HFF-Myc (cell line): ENCODE data around the gene NEK7.
"Not testable (repeated sequence)": the region's sequence is repeated elsewhere in the genome, so short reads cannot be mapped to it uniquely, and the experiment has no call there.

Experiments
- DNase-seq: peaks from one replicate; pipeline ENCODE4 v3.0.0-alpha.2; 2011; ENCODE audit warnings: low read depth; ENCODE audit errors: extremely low read depth
- H3K4me3 ChIP-seq: replicated peaks from 2 replicates; pipeline ENCODE4 v1.5.1; 2011; ENCODE audit warnings: low read depth, mild to moderate bottlenecking, control low read depth, low read length
- TF ChIP-seq, protein P1 (sequence below): IDR thresholded peaks from 2 replicates; pipeline ENCODE4 v1.5.1; 2012; ENCODE audit warnings: mild to moderate bottlenecking, low read depth, low read length, control low read depth; ENCODE audit errors: missing control alignments

The NEK7 gene

DNA sequence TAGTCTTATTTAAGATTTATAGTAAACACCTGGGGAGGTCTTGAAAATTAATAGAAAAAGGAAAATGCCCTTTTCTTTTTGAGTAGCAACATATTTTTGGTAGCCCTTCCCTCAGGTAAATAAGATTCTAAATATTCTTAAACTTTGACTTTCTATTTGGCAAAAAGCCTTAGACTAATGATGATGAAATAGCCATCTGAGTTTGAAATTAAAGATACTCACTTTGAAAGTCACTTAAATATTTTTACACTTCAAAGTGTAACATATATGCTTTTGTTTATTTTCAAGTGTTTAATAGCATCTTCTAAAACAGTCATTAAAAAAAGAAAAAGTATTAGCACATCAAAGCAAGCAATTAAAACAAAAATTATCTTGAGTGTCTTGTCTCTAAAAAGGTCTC lies 135.1 kb downstream of the NEK7 start:
- no peak overlapping the region for H3K4me3 ChIP-seq
- TF ChIP-seq, protein P1, sequence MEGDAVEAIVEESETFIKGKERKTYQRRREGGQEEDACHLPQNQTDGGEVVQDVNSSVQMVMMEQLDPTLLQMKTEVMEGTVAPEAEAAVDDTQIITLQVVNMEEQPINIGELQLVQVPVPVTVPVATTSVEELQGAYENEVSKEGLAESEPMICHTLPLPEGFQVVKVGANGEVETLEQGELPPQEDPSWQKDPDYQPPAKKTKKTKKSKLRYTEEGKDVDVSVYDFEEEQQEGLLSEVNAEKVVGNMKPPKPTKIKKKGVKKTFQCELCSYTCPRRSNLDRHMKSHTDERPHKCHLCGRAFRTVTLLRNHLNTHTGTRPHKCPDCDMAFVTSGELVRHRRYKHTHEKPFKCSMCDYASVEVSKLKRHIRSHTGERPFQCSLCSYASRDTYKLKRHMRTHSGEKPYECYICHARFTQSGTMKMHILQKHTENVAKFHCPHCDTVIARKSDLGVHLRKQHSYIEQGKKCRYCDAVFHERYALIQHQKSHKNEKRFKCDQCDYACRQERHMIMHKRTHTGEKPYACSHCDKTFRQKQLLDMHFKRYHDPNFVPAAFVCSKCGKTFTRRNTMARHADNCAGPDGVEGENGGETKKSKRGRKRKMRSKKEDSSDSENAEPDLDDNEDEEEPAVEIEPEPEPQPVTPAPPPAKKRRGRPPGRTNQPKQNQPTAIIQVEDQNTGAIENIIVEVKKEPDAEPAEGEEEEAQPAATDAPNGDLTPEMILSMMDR: no peak
- no peak for DNase-seq

DNA sequence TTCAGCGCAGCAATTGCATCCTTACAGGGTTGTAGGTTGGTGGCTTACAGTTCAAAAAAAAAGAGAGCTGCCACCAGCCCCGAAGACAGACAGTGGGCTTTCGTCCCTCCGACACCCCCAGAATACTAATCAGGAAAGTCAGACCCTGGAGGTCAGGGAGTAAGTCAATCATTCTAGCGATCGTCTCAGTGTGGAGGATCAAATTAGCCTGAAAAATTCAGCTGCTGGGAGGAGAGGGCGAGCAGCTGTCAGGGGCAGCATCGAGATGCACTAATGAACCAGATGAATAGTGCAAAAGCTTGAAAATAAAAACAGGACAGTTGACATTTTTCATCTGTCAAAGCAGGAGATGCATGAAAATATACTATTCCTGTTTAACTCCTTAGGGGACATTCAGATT lies 138.4 kb downstream of the NEK7 start:
- no peak overlapping the region for H3K4me3 ChIP-seq
- TF ChIP-seq, protein P1: no peak
- no peak for DNase-seq

DNA sequence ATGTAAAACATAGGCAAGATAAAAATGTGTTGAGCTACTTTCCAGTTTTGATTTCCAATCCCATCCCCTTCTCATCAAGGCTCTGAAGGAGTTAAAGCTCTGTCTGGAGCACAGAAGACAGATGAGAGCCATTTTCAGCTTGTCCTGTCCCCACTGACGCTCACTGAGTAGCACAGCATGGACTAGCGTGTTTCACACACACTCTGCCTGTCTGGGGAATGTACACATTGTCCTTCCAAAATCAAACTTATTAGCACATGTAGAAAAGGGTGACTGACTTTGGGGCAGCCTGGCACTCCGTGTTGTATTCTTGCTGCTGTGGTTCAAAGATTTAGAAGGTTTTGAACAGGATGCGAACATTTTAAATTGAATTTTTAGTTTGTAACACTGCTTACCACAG lies 139.2 kb downstream of the NEK7 start:
- no peak overlapping the region for H3K4me3 ChIP-seq
- DNase-seq: no peak
- TF ChIP-seq, protein P1: no peak

DNA sequence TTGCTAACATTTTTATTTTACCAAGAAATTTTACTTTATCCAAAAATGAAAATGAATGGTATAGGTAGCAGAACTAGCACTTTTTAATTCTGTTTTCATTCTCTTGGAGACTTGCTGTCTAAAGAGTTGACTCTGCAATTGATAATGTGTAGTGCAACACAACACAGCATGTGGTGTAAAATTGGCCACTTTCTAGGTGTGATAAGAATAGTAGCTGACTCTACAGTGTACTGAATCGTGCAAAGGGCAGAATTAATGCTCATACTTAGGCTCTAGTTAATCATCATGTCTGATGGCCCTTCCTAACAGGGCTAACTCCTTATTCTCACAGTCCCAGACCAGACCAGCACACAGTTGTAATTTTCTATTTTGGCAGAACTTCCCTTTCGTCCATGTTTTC lies 140.5 kb downstream of the NEK7 start:
- DNase-seq: no peak
- H3K4me3 ChIP-seq: no peak overlapping the region
- TF ChIP-seq, protein P1: no peak

DNA sequence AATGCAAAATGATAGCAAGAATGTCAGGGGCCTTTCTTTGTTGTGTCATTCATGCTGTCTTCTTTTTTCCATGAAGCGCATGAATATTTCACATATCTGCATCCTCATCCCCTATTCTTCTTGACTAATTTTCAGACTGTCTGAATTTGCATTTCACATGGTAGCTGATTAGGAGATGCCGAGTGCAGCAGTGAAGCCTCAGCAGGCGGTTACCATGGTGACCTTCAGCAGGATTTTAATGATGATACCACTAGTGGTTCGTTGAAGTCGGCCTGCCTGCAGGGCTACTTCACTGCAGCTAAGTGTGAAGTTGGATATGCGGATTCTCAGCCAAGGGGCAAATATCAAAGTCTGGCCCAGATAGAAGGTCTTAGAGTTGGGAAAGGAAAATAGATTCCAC lies 141.8 kb downstream of the NEK7 start:
- DNase-seq: no peak
- no peak overlapping the region for H3K4me3 ChIP-seq
- TF ChIP-seq, protein P1: no peak

DNA sequence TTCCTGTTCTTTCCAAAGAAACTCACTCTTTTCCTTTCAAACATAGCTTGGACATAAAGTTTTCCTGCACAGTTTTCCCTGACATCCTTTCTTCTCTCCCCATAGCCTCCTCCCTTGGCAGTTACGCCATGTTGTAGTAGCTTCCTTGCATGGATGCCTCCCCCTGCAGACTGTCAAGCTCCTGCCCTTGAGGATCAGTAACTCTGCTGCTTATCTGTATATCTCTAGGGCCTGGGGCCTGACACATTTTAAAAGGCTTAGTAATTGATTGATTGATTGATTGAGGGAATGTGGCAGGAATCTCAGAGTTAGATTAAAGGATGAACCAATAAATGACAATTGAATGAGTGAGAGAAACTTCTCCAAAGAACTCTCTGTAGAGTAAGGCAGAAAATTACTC lies 143.7 kb downstream of the NEK7 start:
- TF ChIP-seq, protein P1: no peak
- DNase-seq: no peak
- H3K4me3 ChIP-seq: no peak overlapping the region

DNA sequence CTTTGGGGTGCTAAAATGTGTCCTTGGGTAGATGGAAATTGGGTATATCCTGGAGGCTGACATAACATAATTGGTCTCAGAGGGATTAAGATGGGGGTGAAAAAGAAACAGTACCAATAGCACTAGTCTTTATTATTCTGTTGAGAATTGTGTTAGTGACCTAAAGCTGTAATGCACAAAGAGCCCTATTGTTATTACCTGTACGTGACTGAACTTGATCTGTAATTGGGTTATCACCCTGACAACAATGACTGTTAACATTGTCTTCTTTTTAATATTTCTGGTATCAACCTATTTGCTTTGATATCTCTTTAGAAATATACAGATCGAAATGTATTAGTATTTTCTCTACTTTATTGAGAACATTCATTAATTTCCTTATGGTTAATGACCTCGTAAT lies 147.6 kb downstream of the NEK7 start:
- H3K4me3 ChIP-seq: no peak overlapping the region
- TF ChIP-seq, protein P1: no peak
- DNase-seq: no peak

DNA sequence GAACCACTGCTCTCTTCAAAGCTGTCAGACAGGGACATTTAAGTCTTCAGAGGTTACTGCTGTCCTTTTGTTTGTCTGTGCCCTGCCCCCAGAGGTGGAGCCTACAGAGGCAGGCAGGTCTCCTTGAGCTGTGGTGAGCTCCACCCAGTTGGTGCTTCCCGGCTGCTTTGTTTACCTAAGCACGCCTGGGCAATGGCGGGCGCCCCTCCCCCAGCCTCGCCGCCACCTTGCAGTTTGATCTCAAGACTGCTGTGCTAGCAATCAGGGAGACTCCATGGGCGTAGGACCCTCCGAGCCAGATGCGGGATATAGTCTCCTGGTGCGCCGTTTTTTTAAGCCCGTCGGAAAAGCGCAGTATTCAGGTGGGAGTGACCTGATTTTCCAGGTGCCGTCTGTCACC lies 158.0 kb downstream of the NEK7 start:
- H3K4me3 ChIP-seq, DNase-seq: not testable (repeated sequence)

DNA sequence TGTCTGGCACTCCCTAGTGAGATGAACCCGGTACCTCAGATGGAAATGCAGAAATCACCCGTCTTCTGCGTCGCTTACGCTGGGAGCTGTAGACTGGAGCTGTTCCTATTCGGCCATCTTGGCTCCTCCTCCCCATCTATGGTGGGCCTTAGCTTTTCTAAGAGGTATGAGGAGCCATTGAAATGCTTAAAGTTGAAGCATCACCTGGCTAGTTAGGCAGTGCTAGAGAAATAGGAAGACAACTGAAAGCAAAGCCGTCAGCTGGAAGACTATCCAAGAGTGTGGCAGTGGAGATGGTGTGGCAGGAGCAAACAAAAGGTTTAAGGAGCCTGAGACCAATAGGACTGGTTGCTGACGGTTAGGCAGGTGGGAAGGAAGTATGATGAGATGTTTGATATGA lies 158.5 kb downstream of the NEK7 start:
- DNase-seq, H3K4me3 ChIP-seq: not testable (repeated sequence)
